ENCODE data around the gene EGR4.
"Not testable (repeated sequence)": the region's sequence is repeated elsewhere in the genome, so short reads cannot be mapped to it uniquely, and the experiment has no call there.

The EGR4 gene

DNA sequence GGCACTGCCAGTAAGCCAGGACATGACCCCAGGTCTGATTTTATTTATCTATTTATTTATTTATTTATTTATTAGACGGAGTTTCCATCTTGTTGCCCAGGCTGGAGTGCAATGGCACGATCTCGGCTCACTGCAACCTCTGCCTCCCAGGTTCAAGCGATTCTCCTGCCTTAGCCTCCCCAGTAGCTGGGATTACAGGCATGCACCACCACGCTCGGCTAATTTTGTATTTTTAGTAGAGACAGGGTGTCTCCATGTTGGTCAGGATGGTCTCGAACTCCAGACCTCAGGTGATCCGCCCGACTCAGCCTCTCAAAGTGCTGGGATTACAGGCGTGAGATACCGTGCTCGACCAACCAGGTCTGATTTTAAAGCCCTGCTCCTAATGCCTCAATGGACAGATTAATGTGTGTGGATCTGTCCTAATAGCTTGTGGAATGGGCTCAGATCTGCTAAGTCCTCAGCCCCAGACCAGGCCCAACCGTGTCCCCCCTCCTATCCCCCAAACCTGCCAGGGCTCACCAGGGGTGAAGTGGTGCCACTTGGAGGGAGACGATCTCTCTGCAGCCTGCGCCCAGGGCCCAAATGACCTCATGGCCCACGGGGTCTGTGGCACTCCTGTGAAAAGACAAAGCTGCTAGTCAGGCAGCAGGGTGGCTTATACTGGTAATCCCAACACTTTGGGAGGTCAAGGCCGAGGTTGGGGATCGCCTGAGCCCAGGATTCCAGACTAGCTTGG lies 30.5 kb downstream of the EGR4 start:
- DNase-seq, result not testable (repeated sequence)

DNA sequence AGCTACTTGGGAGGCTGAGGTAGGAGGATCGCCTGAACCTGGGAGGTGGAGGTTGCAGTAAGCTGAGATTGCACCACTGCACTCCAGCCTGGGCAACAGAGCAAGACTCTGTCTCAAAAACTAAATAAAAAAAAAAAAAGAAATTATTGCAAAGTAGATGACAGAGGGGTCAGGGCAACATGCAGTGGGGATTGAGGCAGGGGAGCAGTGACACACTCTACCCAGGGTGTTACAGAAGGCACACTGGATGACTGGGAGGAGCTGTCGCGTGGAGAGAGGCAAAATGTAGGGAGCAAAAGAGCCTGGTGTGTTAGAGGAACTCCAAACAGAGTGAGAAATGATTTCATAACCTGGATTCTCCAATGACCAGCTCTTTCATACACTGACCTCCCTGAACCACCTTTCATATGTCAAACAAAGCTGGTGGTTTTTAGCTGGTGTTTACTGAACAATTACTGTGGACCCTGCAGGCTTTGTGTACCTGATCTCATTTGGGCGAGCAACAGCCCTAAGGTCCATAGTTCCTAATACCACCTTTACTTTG lies 31.2 kb downstream of the EGR4 start:
- DNase-seq, result no peak

DNA sequence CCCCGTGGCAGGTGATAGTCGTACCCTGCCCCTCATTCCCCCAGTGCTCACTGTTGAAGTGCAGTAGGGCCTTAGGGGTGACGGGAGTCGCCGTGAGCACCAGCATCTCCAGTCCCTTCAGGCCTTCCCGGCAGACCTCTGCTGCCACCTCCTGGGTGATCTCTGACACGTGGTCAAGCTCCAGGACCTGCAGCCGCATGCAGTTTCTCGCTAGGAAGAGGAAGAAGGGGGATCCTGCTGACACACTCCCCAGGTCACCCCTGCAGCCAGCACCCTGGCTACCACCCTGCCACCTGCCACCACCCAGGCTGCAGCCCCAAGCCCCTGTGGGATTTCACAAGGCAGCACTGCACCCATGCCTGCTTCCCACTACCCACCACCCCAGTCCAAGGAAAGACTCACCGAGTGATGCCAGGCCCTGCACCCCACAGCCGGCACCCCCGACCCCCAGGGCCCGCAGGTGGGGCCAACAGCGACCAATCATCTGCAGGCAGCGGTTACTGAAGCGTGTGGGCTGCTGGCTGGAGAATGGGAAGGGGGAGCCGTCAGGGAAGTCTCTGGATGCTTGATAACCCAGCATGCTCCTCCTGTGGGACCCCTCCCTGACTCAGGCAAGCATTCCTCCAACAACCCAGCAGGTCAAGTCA lies 32.9 kb downstream of the EGR4 start:
- DNase-seq, result no peak

DNA sequence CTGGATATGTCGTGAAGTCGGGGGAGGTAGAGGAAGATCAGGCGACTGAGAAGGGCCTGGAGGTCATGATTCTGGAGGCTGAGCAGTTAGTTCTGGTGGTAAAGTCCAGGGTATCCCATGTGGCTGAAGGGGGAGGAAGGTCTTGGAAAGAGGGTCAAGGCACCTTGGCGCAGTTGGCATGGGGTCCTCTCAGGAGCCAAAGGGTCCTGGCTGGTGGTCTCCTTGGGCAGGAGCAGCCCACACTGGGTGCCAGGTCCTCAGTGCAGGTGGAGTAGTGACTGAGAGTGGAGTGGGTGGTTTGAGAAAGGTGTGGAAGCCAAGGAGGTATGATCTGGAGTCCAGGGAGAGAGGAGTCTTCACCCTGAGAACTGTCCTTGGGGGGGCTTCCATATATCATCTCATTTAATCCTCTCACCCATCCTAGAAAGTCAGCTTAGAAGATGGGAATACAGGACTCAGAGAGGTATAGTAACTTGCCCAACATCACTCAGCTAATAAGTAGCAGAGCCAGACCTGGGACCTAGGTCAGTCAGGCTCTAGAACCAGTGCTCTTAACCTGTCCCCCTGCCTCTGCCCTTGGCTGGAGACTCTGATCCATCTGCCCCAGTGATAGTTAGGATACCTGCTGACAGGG lies 33.5 kb downstream of the EGR4 start:
- no peak for DNase-seq

DNA sequence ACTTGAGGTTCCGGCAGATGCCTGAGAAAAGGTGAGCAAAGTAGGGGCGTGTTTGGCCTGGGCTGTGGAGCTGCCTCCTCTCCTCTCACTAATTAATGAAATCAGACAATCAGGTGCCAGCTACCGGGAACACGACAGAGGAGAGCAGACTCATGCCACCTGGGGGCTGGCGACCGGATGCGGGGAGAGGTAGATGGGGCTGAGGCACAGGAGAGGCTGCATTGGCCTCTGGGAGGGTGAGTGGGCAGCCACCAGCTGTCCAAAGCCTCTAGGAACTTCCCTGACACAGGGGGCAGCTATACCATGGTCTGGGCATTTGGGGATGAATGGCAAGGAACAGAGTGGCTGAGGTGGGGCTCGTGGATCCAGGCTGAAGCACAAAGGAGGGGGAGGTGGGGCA lies 34.1 kb downstream of the EGR4 start:
- no peak for DNase-seq

DNA sequence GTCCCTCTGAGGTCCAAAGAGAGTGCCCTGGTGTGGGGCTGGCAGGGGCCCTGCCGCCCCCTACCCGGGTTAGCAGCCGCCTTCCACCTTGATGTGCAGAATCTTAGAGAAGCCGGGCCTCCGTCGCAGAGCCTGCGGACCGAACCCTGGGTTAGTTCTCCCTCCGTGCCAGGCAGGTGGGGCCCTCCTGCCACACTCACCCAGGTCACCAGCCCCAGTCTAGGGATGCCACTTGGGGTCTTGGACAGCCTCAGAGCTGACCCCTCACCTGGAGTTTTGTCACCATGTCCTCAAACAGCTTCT lies 34.5 kb downstream of the EGR4 start:
- no peak for DNase-seq

DNA sequence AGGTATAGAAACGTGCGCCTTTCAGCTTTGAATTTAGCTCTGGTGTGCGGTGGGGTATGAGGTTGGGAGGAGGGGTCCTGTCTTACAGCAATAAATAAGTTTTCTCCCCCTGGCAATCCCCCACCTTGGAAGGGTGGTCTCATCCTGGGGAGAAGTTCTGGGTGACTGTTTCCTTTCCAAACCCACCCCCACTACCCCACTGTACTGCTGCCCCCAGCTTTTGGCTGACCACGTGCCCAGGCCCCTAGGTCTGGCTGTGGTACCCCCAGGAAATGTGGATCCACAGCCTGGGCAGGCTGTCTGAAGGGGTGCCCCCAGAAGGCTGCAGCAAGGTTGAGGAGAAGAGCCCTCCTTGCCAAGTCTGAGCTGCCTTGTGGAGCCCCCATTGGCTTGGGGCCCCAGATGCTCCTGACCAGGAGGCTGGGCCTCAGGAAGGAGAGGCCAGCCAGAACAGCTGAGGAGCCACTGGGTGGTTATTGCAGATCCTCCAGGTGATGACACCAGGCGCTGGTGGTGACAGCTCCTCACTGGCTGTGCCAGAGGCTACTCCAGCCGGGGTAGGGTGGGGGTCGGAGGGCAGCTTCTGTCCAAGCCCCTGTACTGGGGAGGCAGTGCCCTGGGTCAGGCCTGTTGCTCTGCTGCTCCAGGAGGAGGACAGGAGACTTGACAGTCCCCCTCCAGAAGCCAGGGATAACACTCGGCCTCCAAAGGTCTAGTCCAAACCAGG lies 35.0 kb downstream of the EGR4 start:
- DNase-seq, result no peak

DNA sequence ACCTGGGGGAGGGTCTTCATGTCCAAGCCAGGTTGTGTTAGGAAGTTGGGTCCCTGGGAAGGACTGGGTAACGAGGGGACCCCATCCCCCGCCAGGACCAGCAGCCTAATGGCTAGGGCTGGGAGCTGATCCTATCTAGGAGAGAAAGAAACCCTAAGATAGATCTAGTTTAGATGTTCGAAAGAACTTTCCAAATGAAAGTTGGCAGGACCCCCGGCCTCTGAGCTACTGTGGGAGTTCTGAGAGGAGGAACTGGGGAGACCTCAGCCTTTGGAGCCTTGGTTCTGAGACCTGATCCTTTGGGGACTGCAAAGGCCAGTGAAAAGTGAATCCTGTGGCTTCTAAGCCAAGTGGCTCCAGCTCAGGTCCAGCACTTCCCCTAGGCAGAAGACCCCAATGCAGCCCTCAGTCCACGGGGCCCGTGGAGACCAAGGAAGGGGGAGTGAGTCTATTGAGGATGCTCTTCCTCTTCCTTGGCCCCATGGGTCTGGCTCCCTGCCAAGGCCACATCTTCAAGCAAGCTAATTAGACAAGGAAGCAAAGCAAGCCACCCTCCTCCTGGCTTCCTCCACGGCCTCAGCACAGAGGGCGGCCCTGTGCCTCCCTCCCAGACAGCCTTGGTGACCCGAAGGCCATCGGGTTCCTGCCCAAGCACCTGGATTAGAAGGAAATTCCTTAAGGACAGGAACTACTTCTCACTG lies 35.8 kb downstream of the EGR4 start:
- DNase-seq, result no peak

DNA sequence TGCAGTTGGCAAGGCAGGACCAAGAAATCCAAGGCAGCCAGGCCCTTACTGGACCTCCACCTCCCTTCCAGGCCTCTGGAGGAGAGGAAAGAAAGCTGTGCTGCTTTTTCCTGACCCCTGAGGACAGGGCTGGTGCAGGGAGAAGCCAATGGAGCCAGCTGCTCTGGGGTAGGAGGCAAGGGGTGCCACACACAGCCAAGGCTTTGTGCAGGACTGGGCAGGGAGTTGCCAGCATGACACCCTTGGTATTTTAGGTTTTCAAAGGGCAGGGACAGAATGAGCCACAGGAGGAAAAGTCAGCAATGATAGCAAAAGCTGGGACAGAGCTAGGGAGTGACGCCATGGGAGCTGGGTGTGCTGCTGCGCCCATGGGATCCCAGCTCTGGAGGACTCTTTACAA lies 36.3 kb downstream of the EGR4 start:
- no peak for DNase-seq

DNA sequence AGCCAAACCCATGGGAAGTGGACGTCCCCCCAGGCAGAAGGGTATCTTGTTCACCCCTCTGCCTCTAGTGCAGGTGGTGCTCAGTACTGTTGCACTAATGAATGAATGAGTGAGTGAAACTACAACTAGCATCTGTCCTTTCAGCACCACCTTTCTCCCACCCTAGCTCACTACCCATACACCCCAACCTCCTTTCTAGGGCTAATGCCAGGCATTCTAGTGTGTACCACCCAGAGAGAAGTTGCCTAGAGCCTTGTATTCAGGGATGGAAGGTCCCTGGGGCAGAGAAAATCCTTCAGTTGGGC lies 36.8 kb downstream of the EGR4 start:
- DNase-seq, result no peak

DNA sequence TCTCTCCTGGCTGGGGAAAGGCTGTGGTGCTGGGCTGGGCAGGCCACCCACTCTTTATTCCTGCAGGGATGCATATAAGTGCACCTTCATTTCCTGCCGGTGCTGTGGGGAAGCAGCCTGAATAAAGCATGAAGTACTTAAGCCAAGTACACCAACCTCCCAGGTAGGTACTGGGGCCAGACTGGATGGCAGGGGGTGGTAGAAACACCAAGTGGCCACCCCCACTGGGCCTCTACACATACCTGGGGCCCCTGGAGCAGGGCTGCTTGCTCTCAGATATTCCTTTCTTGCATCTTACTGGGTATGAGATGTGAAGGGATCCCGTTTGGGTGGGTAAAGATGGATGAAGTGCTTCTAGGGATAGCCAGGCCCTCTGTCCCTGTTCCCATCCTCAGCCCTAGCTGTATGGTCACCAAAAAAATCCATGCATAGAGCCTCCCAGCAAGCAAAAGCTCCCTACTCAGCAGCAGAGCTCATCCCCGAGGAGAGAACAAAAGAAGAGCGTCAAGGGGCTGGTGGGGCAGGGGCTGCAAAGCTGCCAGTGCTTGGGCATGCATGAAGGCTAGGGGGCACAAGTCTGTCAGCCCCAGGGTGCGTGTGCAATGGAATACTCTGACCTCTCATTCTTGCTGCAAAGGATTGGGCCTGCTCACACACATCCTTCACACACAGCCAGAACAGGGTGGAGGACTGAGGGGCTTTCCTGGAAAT lies 37.3 kb downstream of the EGR4 start:
- DNase-seq, result no peak

DNA sequence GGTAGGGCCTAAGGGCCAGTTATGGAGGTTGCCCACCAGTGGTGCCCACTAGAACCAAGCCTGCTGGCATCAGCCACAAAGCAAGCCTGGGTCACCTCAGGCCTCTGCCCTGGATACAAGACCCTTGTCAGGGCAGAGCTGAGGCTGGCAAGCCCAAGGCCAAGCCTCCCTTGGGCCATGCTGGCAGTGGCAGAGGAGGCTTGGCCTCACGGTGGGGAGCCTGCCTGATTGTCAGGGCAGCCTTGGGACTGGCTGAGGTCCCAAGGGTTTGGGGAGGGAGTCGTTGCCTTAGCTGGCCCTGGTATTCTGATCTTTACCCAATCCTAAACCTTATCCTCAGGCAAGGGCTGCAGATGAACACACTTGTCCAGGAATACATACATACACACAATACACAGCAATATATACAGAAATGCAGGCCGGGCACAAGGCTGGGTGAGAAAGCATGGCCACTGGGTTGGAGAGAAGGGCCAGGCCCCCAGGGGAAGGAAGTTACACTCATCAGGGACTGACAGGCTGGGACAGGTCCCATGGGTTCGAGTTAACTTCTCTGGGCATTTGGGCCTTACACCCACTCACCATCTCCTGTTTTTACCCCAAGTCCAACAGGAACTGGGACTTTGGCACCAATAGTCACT lies 38.2 kb downstream of the EGR4 start:
- no peak for DNase-seq

DNA sequence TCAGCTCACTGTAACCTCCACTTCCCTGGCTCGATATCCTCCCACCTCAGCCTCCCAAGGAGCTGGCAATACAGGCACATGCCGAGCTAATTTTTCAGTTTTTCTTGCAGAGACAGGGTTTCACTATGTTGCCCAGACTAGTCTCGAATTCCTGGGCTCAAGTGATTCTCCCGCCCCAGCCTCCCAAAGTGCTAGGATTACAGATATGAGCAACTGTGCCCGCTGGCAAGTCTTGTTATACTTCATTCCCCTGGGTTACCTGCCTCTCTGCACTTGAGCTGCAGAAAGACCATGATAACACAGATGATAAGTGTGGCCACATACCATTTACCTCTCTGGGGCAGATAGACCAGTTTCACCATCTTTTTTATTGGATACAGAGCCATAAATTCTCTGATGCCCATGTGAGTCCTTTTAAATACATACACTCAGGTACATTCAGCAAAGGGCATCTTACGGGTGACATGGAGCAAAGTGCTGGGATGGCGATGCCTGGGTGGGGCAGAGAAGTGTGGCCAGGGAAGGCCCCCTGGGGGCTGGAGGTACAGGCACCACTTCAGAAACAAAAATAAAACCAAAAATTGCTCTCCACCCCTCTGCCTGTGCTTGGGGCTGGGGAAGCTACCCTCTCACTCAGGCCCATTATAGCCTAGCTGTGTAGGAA lies 38.9 kb downstream of the EGR4 start:
- DNase-seq, result no peak

DNA sequence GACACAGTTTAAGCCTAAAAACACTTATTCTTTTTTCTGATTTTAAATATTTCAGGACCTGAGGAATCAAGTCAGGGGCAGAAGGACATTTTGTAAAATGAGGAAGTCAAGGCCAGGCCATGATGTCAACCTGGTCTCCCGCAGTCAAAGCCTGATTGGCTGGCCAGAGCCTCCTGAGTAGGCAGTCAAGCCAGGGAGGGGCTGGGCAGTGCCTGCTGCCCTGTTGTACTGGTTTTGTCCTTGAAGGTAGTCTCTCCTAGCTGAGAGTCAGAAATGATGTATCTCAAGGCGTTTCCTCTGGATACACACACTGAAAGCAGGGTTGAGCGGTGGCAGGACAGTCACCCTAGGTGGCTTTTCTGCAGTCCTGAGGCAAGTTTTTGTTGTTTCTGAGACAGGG lies 39.4 kb downstream of the EGR4 start:
- no peak for DNase-seq

DNA sequence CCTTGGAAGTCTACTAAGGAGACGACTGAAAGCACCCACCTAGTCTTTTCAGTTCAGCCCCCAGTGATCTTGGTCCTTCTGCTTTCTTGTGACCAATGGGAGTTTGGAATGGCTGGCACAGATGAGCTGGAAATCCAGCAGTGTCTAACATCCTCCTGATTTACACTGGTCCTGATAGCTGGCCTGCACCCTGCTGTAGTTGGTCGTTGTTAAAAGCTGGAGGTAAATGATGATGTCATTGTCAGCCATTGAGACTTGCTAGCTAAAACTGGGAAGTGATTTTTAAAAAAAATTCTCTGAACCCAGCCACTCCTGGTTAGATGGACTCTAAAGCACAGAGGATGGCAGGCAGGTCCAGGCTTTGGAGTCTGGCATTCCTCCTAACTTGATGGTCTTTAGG lies 39.9 kb downstream of the EGR4 start:
- no peak for DNase-seq

DNA sequence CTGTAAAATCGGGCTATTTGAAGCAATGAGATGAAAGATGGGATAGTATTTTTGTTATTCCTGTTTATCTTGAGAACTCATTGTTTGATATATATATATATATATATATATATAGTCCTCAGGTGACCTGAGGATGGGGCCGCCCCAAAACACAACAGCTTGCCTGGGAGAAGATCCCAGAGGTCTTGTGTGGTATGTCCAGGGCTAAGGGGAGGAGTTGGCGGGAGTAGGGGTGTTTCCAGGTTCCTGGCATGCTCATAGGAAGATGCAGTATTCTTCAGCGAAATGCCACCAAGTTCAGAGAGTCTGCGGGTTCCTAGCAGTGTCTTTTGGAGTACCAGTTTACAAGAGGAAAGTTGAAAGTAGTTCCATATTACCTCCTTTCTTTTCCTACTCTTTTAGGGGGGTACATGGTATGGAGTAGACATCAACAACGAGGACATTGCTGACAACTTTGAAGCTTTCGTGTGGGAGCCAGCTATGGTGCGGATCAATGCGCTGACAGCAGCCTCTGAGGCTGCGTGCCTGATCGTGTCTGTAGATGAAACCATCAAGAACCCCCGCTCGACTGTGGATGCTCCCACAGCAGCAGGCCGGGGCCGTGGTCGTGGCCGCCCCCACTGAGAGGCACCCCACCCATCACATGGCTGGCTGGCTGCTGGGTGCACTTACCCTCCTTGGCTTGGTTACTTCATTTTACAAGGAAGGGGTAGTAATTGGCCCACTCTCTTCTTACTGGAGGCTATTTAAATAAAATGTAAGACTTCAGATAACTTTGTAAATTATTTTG lies 40.9 kb downstream of the EGR4 start:
- DNase-seq, result no peak

DNA sequence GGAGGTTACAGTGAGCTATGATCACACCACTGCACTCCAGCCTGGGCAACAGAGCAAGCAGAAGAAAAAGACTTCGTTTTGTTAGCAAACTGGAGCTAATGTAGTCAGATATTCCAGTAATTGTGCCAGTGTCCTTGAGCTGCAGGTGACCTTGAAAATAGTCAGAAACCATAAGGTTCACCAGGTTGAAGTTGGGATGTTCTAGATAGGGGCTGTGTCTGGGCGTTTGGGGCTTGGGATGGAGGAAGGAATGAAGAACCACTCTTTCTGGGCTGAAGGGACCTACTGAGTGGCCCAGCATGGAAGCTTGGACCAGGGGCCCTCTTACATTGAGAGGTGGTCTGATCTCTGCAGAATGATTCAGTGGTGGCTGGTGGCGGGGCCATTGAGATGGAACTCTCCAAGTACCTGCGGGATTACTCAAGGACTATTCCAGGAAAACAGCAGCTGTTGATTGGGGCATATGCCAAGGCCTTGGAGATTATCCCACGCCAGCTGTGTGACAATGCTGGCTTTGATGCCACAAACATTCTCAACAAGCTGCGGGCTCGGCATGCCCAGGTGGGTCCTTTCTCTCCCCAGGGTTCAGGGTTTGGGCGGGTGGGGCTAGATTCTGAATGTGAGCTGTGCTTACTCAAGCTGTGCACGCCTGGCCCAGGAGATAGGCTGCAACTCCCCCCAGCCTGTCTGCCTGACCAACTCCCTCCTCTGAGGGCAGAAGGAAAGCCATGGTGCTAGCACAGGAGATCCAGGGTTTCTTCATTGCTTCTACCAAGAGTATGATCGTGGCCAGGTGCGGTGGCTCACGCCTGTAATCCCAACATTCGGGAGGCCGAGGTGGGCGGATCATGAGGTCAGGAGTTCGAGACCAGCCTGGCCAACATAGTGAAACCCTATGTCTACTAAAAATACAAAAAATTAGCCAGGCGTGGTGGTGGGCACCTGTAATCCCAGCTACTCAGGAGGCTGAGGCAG lies 42.2 kb downstream of the EGR4 start:
- no peak for DNase-seq

DNA sequence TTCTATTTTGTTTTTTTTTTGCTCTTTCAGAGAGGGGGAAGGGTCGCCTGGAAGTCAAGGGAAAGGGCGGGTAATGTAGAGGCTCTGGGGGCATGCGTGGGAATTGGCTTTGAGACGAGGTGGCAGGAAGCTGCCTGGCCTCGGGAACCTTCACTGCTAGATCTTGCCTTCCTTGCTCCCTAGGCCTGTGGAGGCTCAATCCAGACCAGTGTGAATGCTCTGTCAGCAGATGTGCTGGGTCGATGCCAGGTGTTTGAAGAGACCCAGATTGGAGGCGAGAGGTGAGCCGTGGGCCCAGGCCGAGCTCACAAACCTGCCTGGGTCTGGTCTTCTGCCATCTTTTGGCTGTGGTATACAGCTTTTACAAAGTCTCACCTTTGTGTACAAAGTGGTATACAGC lies 43.7 kb downstream of the EGR4 start:
- DNase-seq, result no peak

DNA sequence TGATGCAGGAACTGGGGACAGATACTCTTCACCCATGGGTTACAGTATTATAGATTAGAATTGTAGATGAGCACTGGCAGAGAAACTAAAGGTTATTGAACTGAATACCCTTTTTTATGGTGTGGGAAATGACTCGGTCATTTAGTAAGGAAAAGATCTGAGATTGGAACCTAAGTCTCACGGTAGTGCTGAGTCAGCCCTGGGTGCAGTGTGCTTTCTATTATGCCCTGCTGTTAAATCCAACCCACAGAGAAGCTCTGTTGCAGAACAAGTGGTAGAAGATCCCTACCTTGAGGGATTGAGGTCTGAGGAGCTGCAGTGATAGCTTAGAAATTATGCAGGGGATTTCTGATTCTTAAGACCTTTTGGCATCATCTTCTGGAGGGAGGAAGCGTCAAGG lies 46.5 kb downstream of the EGR4 start:
- DNase-seq, result no peak
